Left ventricle myocardium inferior (tissue), 1 donor: ENCODE results near the gene GOPC. TPM values are rescaled to one million over a fixed set of nuclear protein-coding genes. Genes with fewer than 3 reads are reported as not detected.

Source experiments
- DNase-seq: peaks from one replicate; pipeline ENCODE4 v3.0.0-alpha.2; 2020
- H3K27ac ChIP-seq: fragments of 200-600 bp; replicated peaks from 2 replicates; pipeline ENCODE4 v1.8.0; 2021
- H3K27me3 ChIP-seq: fragments of 200-600 bp; 2 replicates; pipeline ENCODE4 v1.8.0; 2021; ENCODE audit warnings: low read depth
- H3K36me3 ChIP-seq: fragments of 200-600 bp; 2 replicates; pipeline ENCODE4 v1.8.0; 2021
- H3K4me1 ChIP-seq: fragments of 200-600 bp; 2 replicates; pipeline ENCODE4 v1.8.0; 2021
- H3K4me3 ChIP-seq: fragments of 200-600 bp; 2 replicates; pipeline ENCODE4 v1.8.0; 2021; ENCODE audit warnings: mild to moderate bottlenecking, moderate library complexity
- H3K9me3 ChIP-seq: fragments of 200-600 bp; replicated peaks from 2 replicates; pipeline ENCODE4 v1.8.0; 2021
- CTCF ChIP-seq: fragments of 200-600 bp; IDR thresholded peaks from 2 replicates; pipeline ENCODE4 v1.8.0; 2021; ENCODE audit warnings: antibody characterized with exemption, mild to moderate bottlenecking, borderline replicate concordance
- intact Hi-C: fragments of 100-400 bp; cut with micrococcal nuclease; formaldehyde crosslinking; loops from one replicate; pipeline ENCODE4 v1.11.0; 2022
- total RNA-seq: library from RNA; stranded (reverse); fragmentation: NEBNext Ultra II Directional; extraction: Animal tissue kit (Norgen Biotek cat#: 25700); gene quantifications from one replicate; pipeline ENCODE4 v1.2.1, GENCODE V29; 2021
- donor health status: DM: no; HTN: yes; CAD: no; lungs with severe emphysema.

The GOPC gene
- total RNA-seq, 1 donor from 2014 or later = 22.7 TPM

- Histone ChIP-seq H3K27ac (peak overlapping the region; percentile 58), H3K9me3 (no peaks in the 10 kb centered on the region), H3K36me3 (peaks cover 7% of the 10 kb centered on the region), H3K4me1 (peaks cover 14% of the 10 kb centered on the region), H3K27me3 (no peaks in the 10 kb centered on the region), H3K4me3 (no peak overlapping the region)
- no peak for TF ChIP-seq CTCF
- intact Hi-C loops = no loop called here
- DNase-seq = no peak
Observed at GRCh38 chr6:117531809-117532725, 70.2 kb downstream of the GOPC start.

- H3K27ac ChIP-seq = peak overlapping the region; percentile 58
- DNase-seq = no peak
- no peaks in the 10 kb centered on the region for H3K27me3 ChIP-seq
- no peaks in the 10 kb centered on the region for H3K9me3 ChIP-seq
- TF ChIP-seq CTCF = no peak
- H3K36me3 ChIP-seq = peaks cover 7% of the 10 kb centered on the region
- peaks cover 14% of the 10 kb centered on the region for H3K4me1 ChIP-seq
- intact Hi-C loops = no loop called here
- H3K4me3 ChIP-seq = no peak overlapping the region
Observed at GRCh38 chr6:117531346-117531745, 71.0 kb downstream of the GOPC start.

- no peaks in the 10 kb centered on the region for H3K27me3 ChIP-seq
- TF ChIP-seq CTCF = no peak
- H3K36me3 ChIP-seq = peaks cover 7% of the 10 kb centered on the region
- intact Hi-C loops = no loop called here
- H3K9me3 ChIP-seq = no peaks in the 10 kb centered on the region
- H3K4me1 ChIP-seq = peaks cover 14% of the 10 kb centered on the region
- DNase-seq = no peak
- peak overlapping the region; percentile 58 for H3K27ac ChIP-seq
- no peak overlapping the region for H3K4me3 ChIP-seq
Observed at GRCh38 chr6:117530467-117531242, 71.7 kb downstream of the GOPC start.

GRCh38 chr6:117525607-117526006 is 76.7 kb downstream of the GOPC start:
- intact Hi-C loops = no loop called here
- TF ChIP-seq CTCF = no peak
- no peaks in the 10 kb centered on the region for H3K27me3 ChIP-seq
- H3K4me1 ChIP-seq = peaks cover 8% of the 10 kb centered on the region
- H3K27ac ChIP-seq = peak overlapping the region; percentile 24
- H3K4me3 ChIP-seq = no peak overlapping the region
- DNase-seq = no peak
- H3K9me3 ChIP-seq = no peaks in the 10 kb centered on the region
- peaks cover 3% of the 10 kb centered on the region for H3K36me3 ChIP-seq

GRCh38 chr6:117521791-117522502 is 80.4 kb downstream of the GOPC start:
- Histone ChIP-seq H3K9me3 (no peaks in the 10 kb centered on the region), H3K36me3 (peaks cover 8% of the 10 kb centered on the region), H3K4me1 (no peaks in the 10 kb centered on the region)

More at GRCh38 chr6:117521791-117522502, 80.4 kb downstream of the GOPC start:
- TF ChIP-seq CTCF = no peak
- intact Hi-C loops = no loop called here
- no peak overlapping the region for H3K4me3 ChIP-seq
- no peak overlapping the region for H3K27ac ChIP-seq
- no peak for DNase-seq
- no peaks in the 10 kb centered on the region for H3K27me3 ChIP-seq
